ENCODE results near the gene MDM2.
"Not testable (repeated sequence)": the region's sequence is repeated elsewhere in the genome, so short reads cannot be mapped to it uniquely, and the experiment has no call there.

The MDM2 gene

DNA sequence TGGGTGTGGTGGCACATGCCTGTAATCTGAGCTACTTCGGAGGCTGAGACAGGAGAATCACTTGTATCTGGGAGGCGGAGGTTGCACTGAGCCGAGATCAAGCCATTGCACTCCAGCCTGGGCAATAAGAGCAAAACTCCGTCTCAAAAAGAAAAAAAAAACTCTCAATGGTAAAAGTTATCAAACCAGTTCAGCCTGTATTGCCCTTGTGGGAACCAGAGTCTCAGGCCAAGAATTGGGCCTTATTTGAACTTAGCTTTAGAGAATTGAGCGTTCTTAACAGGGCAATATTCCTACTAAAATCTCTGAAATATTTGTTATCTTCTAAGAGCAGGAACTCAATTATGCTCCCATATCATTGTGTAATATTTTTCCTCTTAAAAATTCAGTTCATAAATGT is 7.7 kb upstream of the MDM2 start:
- TF ChIP-seq ZFX (IDR thresholded peaks at IDR 0.05), result no peak
- TF ChIP-seq, protein P1, sequence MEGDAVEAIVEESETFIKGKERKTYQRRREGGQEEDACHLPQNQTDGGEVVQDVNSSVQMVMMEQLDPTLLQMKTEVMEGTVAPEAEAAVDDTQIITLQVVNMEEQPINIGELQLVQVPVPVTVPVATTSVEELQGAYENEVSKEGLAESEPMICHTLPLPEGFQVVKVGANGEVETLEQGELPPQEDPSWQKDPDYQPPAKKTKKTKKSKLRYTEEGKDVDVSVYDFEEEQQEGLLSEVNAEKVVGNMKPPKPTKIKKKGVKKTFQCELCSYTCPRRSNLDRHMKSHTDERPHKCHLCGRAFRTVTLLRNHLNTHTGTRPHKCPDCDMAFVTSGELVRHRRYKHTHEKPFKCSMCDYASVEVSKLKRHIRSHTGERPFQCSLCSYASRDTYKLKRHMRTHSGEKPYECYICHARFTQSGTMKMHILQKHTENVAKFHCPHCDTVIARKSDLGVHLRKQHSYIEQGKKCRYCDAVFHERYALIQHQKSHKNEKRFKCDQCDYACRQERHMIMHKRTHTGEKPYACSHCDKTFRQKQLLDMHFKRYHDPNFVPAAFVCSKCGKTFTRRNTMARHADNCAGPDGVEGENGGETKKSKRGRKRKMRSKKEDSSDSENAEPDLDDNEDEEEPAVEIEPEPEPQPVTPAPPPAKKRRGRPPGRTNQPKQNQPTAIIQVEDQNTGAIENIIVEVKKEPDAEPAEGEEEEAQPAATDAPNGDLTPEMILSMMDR (conservative IDR thresholded peaks at IDR 0.05), result no peak
- H3K27ac ChIP-seq, result peak overlapping the region; percentile 72

DNA sequence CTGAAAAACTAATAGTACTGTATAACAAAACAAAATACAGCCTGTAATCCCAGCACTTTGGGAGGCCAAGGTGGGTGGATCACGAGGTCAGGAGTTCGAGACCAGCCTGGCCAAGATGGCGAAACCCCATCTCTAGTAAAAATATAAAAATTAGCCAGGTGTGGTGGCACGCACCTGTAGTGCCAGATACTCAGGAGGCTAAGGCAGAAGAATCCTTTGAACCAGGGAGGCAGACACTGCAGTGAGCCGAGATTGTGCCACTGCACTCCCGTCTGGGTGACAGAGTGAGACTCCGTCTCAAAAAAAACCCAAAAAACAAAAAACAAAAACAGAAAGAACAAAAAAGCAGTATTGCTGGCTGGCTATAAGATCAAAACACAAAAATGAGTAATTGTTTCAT is 6.9 kb upstream of the MDM2 start:
- peak overlapping the region; percentile 49 for H3K27ac ChIP-seq

DNA sequence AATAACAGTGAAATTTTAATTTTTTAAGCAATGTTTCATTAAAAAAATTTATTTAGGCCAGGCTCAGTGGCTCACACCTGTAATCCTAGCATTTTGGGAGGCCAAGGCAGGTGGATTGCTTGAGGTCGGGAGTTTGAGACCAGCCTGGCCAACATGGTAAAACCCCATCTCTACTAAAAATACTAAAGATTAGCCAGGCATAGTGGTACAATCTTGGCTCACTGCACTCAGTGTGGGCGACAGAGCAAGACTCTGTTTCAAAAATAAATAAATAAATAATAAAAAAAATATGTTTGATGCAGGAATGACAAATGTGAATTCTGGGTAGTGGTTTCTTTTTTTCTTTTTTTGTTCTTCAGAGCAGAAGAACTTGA is 5.6 kb upstream of the MDM2 start:
- H3K27ac ChIP-seq, result not testable (repeated sequence)

DNA sequence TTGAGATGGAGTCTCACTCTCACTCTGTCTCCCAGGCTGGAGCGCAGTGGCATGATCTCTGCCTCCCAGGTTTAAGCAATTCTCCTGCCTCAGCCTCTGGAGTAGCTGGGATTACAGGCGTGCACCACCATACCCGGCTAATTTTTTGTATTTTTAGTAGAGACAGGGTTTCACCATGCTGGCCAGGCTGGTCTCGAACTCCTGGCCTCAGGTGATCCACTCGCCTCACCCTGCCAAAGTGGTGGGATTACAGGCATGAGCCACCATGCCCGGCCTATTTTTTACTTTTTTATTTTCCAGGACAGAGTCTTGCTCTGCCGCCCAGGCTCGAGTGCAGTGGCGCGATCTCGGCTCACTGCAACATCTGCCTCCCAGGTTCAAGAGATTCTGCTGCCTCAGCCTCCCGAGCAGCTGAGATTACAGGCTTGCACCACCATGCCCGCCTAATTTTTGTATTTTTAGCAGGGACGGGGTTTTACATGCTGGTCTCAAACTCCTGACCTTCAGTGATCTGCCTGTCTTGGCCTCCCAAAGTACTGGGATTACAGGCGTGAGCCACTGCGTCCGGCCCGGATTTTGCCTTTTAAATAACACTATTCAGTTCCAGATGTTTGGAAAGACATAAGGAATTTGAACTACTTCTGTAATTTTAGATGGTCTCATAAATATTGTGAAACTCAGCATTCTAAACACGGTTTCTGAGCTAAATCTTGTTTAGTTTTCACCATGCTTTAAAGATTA is 4.9 kb upstream of the MDM2 start:
- not testable (repeated sequence) for H3K27ac ChIP-seq

DNA sequence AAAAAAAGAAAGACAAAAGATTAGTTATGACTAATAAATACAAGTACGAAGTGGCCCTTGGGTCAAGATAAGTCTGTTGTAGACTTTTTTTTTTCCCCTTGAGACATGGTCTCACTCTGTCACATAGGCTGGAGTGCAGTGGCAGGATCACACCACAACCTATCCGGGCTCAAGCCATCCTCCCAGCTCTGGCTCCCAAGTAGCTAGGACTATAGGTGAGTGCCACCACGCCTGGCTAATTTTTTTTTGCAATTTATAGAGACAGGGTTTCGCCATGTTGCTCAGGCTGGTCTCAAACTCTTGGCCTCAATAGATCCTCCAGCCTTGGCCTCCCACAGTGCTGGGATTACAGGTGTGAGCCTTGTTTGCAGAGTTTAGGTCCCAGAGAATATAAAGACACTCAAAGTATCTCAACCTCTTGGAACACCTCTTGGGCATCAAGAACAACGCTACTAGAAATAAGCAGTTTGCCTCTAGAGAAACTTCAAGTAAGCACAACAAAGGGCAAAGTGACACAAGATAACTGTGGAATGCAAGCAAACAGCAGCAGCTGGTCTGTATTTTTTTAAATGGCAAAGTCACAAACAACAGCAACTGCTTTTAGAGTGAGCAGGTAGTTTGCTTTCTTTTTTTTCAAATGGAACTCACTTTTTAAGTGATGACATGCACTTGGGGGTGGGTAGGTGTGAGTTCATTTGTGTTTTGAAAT is 3.9 kb upstream of the MDM2 start:
- no peak overlapping the region for H3K27ac ChIP-seq
- no peak for TF ChIP-seq ZFX (IDR thresholded peaks at IDR 0.05)
- TF ChIP-seq, protein P1 (conservative IDR thresholded peaks at IDR 0.05), result no peak

DNA sequence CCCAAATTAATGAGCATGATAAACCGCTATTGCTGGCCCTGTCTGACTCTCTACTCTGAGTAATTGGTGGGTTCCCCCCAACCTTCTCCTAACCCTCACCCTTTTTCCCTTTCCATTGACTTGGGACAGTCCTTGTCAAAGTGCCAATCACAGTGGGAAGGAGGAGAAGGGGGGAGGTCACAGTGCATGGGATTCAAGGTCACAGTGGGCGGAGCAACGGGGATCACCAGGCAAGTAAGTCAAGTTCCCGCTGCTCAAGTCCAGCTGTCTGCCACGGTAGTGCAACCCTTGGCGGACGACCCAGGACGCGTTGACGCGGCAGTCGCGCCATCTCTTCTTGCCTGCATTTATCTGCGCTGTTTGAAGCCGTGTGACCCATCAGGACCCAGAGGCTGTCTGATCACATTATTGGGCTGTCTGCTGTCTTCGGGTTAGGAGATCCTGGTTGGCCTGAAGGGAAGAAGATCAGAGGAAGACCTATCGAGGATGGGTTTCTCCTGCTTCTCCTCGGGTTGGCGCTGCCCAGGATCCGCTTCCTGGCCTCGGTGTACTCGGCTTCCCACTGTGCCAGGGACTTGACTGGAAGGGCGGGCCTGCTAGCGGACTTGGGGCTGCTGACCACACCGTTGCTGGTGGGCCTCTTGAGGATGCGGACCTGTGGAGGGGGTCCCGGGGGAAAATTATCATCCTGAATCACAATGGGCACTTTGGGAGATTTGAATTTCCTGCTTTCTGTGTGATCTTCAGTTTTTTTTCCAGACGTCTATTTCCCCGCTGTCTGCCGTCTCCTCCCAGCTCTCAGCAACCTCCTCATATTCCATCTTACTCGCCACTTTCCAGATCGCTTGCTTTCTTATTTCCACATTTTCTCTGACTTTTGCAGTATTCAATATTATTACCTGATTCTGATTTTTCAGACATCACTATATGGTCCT is 3.1 kb upstream of the MDM2 start:
- H3K27ac ChIP-seq, result no peak overlapping the region
- TF ChIP-seq ZFX (IDR thresholded peaks at IDR 0.05), result no peak
- TF ChIP-seq, protein P1 (conservative IDR thresholded peaks at IDR 0.05), result no peak

DNA sequence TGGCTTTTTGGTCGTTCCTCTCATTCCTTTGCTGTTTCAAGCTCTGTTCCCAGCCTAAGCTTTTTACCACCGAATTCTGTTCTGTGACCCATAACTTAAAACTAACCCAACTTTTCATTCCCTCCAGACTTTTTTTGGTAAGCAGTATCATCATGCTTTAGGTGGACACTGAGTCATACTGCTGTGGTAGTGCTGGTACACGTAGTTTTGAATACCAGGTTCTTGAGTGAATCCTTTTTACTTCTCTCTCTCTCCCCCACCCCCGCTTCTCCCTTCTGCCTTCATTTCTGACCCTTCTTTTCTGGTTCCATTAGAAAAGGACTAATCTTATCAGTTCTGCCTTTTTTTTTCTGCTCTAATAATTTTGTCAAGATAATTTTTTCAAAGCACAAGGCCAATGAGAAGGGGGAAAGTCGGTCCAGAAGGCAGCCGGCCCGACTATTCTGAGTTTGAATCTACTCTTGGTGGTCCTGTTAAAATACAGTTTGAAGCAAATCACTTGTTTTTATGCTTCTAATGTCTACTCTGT is 2.3 kb upstream of the MDM2 start:
- TF ChIP-seq, protein P1 (conservative IDR thresholded peaks at IDR 0.05), result no peak
- TF ChIP-seq ZFX (IDR thresholded peaks at IDR 0.05), result no peak
- H3K27ac ChIP-seq, result no peak overlapping the region

DNA sequence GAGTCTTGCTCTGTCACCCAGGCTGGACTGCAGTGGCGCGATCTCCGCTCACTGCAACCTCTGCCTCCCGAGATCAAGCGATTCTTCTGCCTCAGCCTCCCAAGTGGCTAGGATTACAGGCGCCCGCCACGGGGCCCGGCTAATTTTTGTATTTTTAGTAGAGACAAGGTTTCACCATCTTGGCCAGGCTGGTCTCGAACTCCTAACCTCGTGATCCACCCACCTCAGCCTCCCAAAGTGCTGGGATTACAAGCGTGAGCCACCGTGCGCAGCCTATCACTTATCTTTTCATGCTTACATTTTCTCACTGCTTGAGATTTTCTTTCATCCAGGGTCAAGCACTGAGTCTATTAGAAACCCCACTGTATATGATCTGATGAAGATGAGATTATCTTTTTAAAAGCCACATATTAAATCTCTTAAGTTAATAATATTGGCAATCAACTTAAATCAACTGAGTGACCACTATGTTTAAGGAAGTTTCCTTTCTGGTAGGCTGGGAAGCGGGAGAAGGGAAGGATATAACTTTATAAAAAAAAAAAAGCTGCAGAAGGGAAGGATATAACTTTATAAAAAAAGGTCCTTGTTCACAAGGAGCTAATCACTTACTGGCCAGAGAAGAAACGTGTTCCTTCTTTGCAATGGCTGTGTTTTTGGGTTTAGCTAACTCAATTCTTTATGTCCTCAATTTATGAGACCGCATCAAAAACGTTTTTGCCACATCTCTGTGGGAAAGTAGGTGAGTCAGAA is 1.3 kb upstream of the MDM2 start:
- no peak for TF ChIP-seq ZFX (IDR thresholded peaks at IDR 0.05)
- TF ChIP-seq, protein P1 (conservative IDR thresholded peaks at IDR 0.05), result no peak
- H3K27ac ChIP-seq, result peak overlapping the region; percentile 99

DNA sequence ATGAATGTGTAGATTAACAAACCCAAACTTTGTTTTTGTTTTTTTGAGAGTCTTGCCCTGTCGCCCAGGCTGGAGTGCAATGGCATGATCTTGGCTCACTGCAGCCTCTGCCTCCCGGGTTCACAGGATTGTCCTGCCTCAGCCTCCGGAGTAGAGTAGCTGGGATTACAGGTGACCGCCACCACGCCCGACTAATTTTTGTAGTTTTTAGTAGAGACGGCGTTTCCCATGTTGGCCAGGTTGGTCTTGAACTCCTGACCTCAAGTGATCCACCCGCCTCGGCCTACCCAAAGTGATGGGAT is 752 bp upstream of the MDM2 start:
- H3K27ac ChIP-seq, result peak overlapping the region; percentile 99

Data from C4-2B (cell line).